Mesenteric fat pad (tissue), 1 donor: ENCODE results near the gene DNAAF1. TPM values are rescaled to one million over a fixed set of nuclear protein-coding genes. Genes with fewer than 3 reads are reported as not detected.
"Not testable (repeated sequence)": the region's sequence is repeated elsewhere in the genome, so short reads cannot be mapped to it uniquely, and the experiment has no call there.

Experiments used
- DNase-seq: peaks from one replicate; pipeline ENCODE4 v3.0.0-alpha.2; 2020; ENCODE audit warnings: low spot score
- total RNA-seq: library from RNA; stranded (reverse); fragmentation: NEBNext Ultra II Directional; extraction: Animal tissue kit (Norgen Biotek cat#: 25700); gene quantifications from one replicate; pipeline ENCODE4 v1.2.1, GENCODE V29; 2021
- donor health status: DM: yes; HTN: yes; CAD: no.

DNAAF1 gene
- total RNA-seq, 1 donor from 2014 or later, result not detected

DNA sequence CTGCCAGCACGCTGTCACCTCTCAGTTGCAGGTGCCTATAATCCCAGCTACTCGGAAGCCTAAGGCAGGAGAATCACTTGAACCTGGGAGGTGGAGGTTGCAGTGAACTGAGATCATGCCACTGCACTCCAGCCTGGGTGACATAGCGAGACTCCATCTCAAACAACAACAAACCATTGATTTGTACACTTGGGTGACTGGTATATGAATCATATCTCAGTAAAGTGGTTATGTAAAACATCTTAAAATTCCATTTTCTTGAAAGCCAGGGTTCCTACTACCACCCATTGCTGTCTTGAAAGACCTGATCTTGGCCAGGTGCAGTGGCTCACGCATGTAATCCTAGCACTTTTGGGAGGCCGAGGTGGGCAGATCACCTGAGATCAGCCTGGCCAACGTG, 60.0 kb downstream of the DNAAF1 start:
- not testable (repeated sequence) for DNase-seq

DNA sequence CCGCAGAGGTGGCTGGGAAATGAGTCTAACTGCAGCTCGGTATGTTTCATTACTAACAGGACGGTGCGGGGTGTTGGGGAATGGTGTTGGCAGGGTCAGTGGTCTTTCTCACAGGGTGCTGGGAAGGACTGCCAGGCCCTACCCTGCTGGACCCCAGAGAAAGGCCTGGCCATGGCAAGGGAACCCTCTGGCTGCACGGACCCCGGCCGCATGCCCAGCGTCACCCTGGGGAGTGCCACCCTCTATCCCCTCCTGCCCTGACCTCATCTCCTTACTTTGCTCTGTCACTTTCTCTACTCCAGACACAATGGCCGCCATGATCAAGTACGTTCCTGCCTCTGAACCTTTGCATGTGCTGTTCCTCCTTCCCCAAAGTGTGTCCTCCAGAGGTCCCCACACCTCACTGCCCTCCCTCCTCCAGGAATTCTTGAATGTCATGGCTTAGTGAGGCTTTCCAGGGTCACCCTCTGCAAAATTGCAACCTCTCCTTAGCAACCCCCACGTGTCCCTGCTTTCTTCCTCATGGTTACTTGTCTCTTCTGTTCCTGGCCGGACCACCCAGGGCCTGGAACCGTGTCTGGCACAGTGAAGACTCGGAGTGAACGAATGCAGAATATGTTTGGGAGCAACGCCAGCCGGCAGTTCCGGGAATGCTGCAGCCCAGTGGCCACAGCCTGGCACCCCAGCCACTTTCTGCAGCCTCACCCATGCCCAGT, 61.0 kb downstream of the DNAAF1 start:
- DNase-seq, result no peak

GRCh38 chr16:84207251-84207650, 62.1 kb downstream of the DNAAF1 start:
- no peak for DNase-seq

- DNase-seq, result no peak
These were observed 62.8 kb downstream of the DNAAF1 start for GRCh38 chr16:84207879-84208278.

DNA sequence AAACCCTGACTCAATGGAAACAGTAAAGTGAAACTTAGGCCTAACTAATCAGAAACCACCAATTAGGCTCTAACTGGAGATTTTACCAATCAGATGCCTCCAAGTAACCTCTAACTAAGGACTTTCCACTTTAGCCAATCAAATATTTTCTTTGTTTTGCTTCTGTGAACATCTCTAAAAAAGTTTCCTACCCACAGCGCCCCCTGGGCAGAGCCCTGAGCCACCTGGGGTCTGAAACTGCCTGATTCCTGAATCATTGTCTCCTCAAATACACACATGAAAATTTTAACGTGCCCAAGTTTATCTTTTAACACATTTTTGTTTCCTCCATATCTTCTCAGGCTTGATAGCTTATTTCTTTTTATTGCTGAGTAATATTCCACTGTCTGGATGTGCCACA, 64.9 kb downstream of the DNAAF1 start:
- DNase-seq, result no peak

- DNase-seq, result no peak
These were observed 67.0 kb downstream of the DNAAF1 start for GRCh38 chr16:84212154-84212553.

DNA sequence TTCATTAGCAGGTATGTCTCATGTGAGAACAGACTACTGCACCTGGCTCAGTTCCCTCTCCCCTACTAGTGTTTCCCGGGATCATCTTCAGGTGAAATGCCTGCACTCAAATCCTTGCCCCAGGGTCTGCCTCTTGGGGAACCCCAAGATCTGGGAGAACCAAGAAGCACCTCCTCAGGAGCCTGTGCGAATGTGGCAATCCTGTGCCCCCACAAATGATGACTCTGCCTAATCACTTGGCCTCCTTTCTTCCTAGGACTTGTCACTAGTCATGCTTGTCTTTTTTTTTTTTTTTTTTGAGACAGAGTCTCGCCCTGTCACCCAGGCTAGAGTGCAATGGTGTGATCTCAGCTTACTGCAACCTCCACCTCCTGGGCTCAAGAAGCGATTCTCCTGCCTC, 67.5 kb downstream of the DNAAF1 start:
- no peak for DNase-seq

- no peak for DNase-seq
These were observed 69.5 kb downstream of the DNAAF1 start for GRCh38 chr16:84214451-84215066.

DNA sequence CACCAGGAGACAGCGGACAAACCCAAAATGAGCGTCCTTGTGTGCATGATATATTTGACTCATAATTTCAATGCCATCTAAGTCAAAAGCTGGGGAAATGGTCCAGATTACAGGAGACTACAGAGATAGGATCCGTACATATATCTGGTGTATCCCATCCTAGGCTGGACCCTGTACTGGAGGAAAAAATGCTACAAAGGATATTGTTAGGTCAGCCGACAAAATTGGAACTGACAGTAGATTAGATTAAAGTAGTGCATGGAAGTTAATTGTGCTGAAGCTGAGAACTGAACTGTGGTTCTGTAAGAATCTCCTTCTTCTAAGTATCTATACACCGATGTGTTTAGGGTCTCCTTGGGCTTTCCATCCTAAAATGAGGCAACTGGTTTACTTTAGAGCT, 70.4 kb downstream of the DNAAF1 start:
- no peak for DNase-seq

DNA sequence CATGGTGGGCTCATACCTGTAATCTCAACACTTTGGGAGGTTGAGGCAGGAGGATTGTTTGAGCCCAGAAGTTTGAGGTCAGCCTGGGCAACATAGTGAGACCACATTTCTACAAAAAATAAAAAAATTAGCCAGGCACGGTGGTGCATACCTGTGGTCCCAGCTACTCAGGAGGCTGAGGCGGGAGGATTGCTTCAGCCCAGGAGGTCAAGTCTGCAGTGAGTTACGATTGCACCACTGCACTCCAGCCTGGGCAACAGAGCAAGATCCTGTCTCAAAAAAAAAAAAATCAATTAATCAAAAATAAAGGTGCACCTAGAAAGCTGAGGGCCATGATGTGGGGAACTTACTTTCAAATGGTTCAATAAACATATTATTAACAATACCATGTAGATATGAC, 71.0 kb downstream of the DNAAF1 start:
- not testable (repeated sequence) for DNase-seq

- no peak for DNase-seq
These were observed 73.2 kb downstream of the DNAAF1 start for GRCh38 chr16:84218176-84218823.

DNA sequence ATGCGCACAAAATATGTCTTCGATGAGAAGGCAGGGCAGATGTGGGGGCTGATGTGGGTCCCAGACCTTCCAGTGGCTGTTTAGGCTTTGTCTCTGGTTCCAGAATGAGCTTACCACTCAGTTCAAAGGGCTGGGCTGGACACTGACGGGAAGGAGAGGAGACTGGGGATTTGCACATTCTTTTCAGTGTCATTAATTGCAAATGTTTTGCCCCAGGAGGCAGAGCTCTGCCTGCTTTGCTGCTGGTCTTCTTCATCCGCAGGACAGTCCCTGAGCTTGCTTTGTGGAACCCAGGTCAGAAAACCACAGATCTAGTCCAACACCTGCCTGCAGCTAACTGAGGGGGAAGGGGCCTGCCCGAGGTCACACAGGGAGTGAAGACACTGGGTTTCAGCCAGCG, 73.8 kb downstream of the DNAAF1 start:
- DNase-seq, result no peak

DNA sequence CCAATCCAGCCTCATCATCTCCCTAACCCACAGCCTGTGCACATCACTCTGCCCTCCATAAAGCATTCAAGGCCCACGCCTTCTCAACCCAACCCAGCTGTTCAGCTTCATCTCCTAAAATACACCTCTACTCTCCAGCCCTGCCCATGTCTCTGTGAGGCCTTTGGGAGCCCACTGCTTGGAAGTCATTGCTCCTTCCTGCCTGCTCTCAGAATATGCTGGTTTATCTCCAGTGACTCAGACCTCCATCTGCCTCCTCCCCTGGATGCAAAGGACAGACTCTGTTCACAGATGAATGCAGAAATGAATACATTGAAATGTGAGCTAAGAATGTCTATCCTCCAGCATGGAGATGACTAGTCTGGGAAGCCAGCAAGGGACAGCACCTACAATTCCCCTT, 75.7 kb downstream of the DNAAF1 start:
- no peak for DNase-seq

DNA sequence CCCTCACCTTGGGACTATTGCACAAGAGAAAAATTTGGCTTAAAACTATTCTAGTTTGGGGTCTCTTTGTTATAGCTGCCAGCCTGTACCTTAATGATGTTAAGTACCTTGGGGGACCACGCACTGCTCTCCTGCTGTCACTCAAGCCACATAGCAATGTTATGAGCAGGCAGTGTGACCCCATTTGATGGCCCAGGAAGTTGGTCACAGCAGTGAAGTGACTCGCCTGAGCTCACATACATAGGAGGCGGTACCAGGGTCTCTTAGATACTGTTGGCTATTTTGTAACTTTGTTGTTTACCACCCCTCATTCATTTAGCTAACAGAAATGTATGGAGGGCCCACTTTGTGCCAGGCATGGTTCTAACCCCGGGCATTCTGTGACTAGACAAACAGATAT, 78.3 kb downstream of the DNAAF1 start:
- no peak for DNase-seq

DNA sequence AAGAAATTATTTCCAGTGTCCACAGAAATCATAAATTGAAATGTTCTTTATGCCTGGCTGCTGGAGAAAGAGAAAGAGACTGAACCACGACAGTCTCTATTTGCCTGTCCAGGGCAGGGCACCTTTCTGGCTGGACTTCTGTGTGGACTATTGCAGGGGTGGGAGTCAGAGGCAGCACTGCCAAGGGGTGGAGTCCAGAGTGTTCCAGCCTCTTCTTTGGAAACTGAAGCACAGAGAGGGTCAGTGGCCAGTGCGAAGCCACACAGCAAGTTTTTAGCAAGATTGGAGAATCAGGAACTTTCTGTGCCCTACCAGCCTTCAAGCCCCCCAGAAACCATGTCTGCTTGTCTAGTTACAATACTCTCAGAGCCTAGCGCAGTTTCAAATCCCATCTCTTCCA, 79.4 kb downstream of the DNAAF1 start:
- no peak for DNase-seq

- no peak for DNase-seq
These were observed 80.0 kb downstream of the DNAAF1 start for GRCh38 chr16:84225126-84225525.

DNA sequence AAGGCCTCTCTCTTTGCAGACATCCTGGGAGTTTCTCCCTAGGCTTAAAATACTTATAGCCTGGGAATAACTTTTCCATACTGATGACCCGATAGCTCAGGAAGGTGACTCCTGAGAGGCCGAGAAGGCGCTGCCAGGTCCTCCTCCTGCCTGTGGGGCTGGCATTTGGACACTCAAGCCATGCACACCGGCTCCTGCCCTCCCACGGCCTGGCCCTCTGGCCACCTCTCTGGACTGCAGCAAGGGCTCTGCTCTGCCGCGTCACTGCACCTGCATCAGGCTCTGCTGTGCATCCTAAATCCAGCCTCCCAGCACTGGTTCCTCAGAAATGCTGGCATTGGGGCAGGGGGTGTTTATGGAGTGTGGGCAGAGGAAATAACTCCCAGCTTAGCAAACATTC, 80.5 kb downstream of the DNAAF1 start:
- DNase-seq, result no peak

GRCh38 chr16:84226026-84226425, 80.9 kb downstream of the DNAAF1 start:
- no peak for DNase-seq
